HEK293 (cell line): ENCODE measurements around the gene C6orf136.

Experiments
- GLI2 ChIP-seq: fragments of 450-650 bp; formaldehyde crosslinking; IDR thresholded peaks from 2 replicates; pipeline ENCODE4; 2017; ENCODE audit warnings: missing biosample characterization, missing genetic modification characterization, low read depth, borderline replicate concordance
- GLIS2 ChIP-seq: fragments of 450-650 bp; formaldehyde crosslinking; IDR thresholded peaks from 2 replicates; pipeline ENCODE4 v1.5.1; 2016; ENCODE audit warnings: missing biosample characterization, missing genetic modification characterization
- KLF16 ChIP-seq: fragments of 450-650 bp; formaldehyde crosslinking; IDR thresholded peaks from 2 replicates; pipeline ENCODE4 v1.5.1; 2017; ENCODE audit warnings: missing biosample characterization, missing genetic modification characterization
- ZBTB11 ChIP-seq: fragments of 450-650 bp; formaldehyde crosslinking; conservative IDR thresholded peaks from 2 replicates; pipeline ENCODE4 v1.5.1; 2016; ENCODE audit warnings: low read depth, missing biosample characterization, missing genetic modification characterization
- ZBTB26 ChIP-seq: fragments of 450-650 bp; formaldehyde crosslinking; optimal IDR thresholded peaks from 2 replicates; pipeline ENCODE3; 2016; ENCODE audit warnings: missing biosample characterization, mild to moderate bottlenecking, missing genetic modification characterization
- ZBTB44 ChIP-seq: fragments of 450-650 bp; IDR thresholded peaks from 2 replicates; pipeline ENCODE4 v1.5.1; 2018; ENCODE audit warnings: missing biosample characterization, mild to moderate bottlenecking, missing genetic modification characterization
- ZEB2 ChIP-seq: fragments of 450-650 bp; formaldehyde crosslinking; IDR thresholded peaks from 2 replicates; pipeline ENCODE4 v1.5.1; 2016; ENCODE audit warnings: missing biosample characterization, missing genetic modification characterization
- ZFHX2 ChIP-seq: fragments of 450-650 bp; formaldehyde crosslinking; conservative IDR thresholded peaks from 2 replicates; pipeline ENCODE4 v1.5.1; 2016; ENCODE audit warnings: missing biosample characterization, missing genetic modification characterization
- ZFP3 ChIP-seq: fragments of 450-650 bp; formaldehyde crosslinking; IDR thresholded peaks from 2 replicates; pipeline ENCODE4 v1.5.1; 2016; ENCODE audit warnings: low read depth, missing biosample characterization, missing genetic modification characterization
- ZIC2 ChIP-seq: fragments of 450-650 bp; formaldehyde crosslinking; IDR thresholded peaks from 2 replicates; pipeline ENCODE4 v1.5.1; 2016; ENCODE audit warnings: missing biosample characterization, missing genetic modification characterization
- ZNF10 ChIP-seq: fragments of 450-650 bp; formaldehyde crosslinking; IDR thresholded peaks from 2 replicates; pipeline ENCODE4 v1.5.1; 2017; ENCODE audit warnings: missing biosample characterization, missing genetic modification characterization
- ZNF148 ChIP-seq: fragments of 450-650 bp; formaldehyde crosslinking; IDR thresholded peaks from 2 replicates; pipeline ENCODE4 v1.5.0; 2017; ENCODE audit warnings: missing biosample characterization, missing genetic modification characterization, borderline replicate concordance
- ZNF184 ChIP-seq: fragments of 450-650 bp; IDR thresholded peaks from 2 replicates; pipeline ENCODE4 v1.5.1; 2018; ENCODE audit warnings: missing biosample characterization, mild to moderate bottlenecking, missing genetic modification characterization
- ZNF2 ChIP-seq: fragments of 450-650 bp; formaldehyde crosslinking; IDR thresholded peaks from 2 replicates; pipeline ENCODE4 v1.5.1; 2016; ENCODE audit warnings: missing biosample characterization, missing genetic modification characterization
- ZNF26 ChIP-seq: fragments of 450-650 bp; formaldehyde crosslinking; IDR thresholded peaks from 2 replicates; pipeline ENCODE4 v1.5.1; 2016; ENCODE audit warnings: missing biosample characterization, missing genetic modification characterization
- ZNF302 ChIP-seq: fragments of 450-650 bp; formaldehyde crosslinking; IDR thresholded peaks from 2 replicates; pipeline ENCODE4 v1.5.1; 2016; ENCODE audit warnings: missing biosample characterization, missing genetic modification characterization, low read depth
- ZNF37A ChIP-seq: fragments of 450-650 bp; IDR thresholded peaks from 2 replicates; pipeline ENCODE4 v1.5.1; 2018; ENCODE audit warnings: missing biosample characterization, missing genetic modification characterization
- ZNF501 ChIP-seq: fragments of 450-650 bp; formaldehyde crosslinking; IDR thresholded peaks from 2 replicates; pipeline ENCODE4 v1.5.1; 2016; ENCODE audit warnings: missing biosample characterization, missing genetic modification characterization
- ZNF548 ChIP-seq: fragments of 450-650 bp; formaldehyde crosslinking; IDR thresholded peaks from 2 replicates; pipeline ENCODE4 v1.5.1; 2016; ENCODE audit warnings: missing biosample characterization, missing genetic modification characterization
- ZNF580 ChIP-seq: fragments of 450-650 bp; formaldehyde crosslinking; IDR thresholded peaks from 2 replicates; pipeline ENCODE4 v1.5.1; 2016; ENCODE audit warnings: missing biosample characterization, missing genetic modification characterization
- ZNF629 ChIP-seq: fragments of 450-650 bp; formaldehyde crosslinking; IDR thresholded peaks from 2 replicates; pipeline ENCODE4 v1.5.1; 2017; ENCODE audit warnings: missing biosample characterization, missing genetic modification characterization
- ZNF830 ChIP-seq: fragments of 450-650 bp; IDR thresholded peaks from 2 replicates; pipeline ENCODE4 v1.5.0; 2018; ENCODE audit warnings: missing biosample characterization, missing genetic modification characterization, low read depth, mild to moderate bottlenecking, moderate library complexity
- ZXDB ChIP-seq: fragments of 450-650 bp; formaldehyde crosslinking; IDR thresholded peaks from 2 replicates; pipeline ENCODE4 v1.5.1; 2016; ENCODE audit warnings: missing biosample characterization, missing genetic modification characterization

Gene C6orf136

GRCh38 chr6:30678964-30679726 is 32.2 kb downstream of the C6orf136 start (continued):
- TF ChIP-seq ZBTB11 (peak; percentile 30), KLF16 (tag by site-specific recombination) (no peak), ZNF580 (tag by site-specific recombination) (0 out of 2 replicates have a peak, but pooled peaks have one; percentile 33), ZIC2 (tag by site-specific recombination) (peak; percentile 29; the same call in 1 of the 2 replicates), ZNF10 (tag by site-specific recombination) (no peak), ZFHX2 (tag by site-specific recombination) (peak; percentile 54), ZFP3 (tag by site-specific recombination) (0 out of 2 replicates have a peak, but pooled peaks have one; percentile 28), ZNF37A (no peak), GLIS2 (tag by site-specific recombination) (peak; percentile 13; the same call in 1 of the 2 replicates), ZNF2 (tag by site-specific recombination) (0 out of 2 replicates have a peak, but pooled peaks have one; percentile 38), ZNF830 (tag by site-specific recombination) (no peak), ZBTB26 (tag by site-specific recombination) (peak; percentile 31), ZBTB44 (tag by site-specific recombination) (0 out of 2 replicates have a peak, but pooled peaks have one; percentile 29), ZNF26 (tag by site-specific recombination) (no peak), ZNF629 (no peak), ZNF548 (tag by site-specific recombination) (no peak), ZEB2 (tag by site-specific recombination) (0 out of 2 replicates have a peak, but pooled peaks have one; percentile 41), ZNF302 (tag by site-specific recombination) (no peak), ZNF501 (tag by site-specific recombination) (no peak), ZNF184 (tag by site-specific recombination) (no peak), ZNF148 (tag by site-specific recombination) (no peak), GLI2 (tag by site-specific recombination) (no peak), ZXDB (tag by site-specific recombination) (0 out of 2 replicates have a peak, but pooled peaks have one; percentile 52)
- TF ChIP-seq, all 188 proteins: peak for 36
